HG02678 (cell line): Measurements from ENCODE around the gene GLIPR1.
"Not testable (repeated sequence)": the region's sequence is repeated elsewhere in the genome, so short reads cannot be mapped to it uniquely, and the experiment has no call there.

ENCODE experiments used
- ATAC-seq: cut with Tn5 transposase; IDR thresholded peaks from one replicate; pipeline ENCODE4 v1.9.1; 2021; ENCODE audit warnings: mild to moderate bottlenecking, moderate library complexity; ENCODE audit not compliant: unreplicated experiment

The GLIPR1 gene

GRCh38 chr12:75471902-75472890 lies 8.4 kb upstream of the GLIPR1 start:
- ATAC-seq = peak; percentile 53

DNA sequence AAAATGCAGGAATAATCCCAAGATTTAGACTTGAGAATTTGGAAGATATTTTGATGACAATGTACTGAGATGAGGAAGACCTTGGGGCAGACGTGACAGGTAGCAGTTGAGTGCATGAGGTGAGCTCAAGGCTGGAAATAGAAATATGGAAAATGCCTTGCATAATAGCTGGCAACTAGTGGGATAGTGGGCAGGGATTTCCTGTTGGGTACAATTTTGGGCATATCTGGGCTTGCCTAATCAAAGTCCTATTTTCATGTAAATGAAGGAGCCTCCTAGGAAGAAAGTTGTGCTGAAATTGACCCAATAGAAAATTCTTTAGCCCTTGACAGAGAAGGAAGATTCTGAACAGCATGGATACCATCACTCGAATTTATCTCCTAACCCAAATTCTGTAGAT lies 6.4 kb upstream of the GLIPR1 start:
- no peak for ATAC-seq

DNA sequence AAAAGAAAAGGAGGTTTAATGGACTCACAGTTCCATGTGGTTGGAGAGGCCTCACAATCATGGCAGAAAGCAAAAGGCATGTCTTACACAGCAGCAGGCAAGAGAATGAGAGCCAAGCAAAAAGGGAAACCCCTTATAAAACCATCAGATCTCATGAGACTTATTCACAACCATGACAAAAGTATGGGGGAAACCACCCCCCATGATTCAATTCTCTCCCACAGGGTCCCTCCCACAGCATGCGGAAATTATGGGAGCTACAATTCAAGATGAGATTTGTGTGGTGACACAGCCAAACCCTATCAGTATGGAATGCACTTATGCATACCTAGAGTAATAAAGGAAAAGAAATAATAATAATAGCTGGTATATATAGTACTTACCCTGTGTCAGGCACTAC lies 4.5 kb upstream of the GLIPR1 start:
- ATAC-seq = no peak

GRCh38 chr12:75477137-75477536 lies 3.4 kb upstream of the GLIPR1 start:
- no peak for ATAC-seq

DNA sequence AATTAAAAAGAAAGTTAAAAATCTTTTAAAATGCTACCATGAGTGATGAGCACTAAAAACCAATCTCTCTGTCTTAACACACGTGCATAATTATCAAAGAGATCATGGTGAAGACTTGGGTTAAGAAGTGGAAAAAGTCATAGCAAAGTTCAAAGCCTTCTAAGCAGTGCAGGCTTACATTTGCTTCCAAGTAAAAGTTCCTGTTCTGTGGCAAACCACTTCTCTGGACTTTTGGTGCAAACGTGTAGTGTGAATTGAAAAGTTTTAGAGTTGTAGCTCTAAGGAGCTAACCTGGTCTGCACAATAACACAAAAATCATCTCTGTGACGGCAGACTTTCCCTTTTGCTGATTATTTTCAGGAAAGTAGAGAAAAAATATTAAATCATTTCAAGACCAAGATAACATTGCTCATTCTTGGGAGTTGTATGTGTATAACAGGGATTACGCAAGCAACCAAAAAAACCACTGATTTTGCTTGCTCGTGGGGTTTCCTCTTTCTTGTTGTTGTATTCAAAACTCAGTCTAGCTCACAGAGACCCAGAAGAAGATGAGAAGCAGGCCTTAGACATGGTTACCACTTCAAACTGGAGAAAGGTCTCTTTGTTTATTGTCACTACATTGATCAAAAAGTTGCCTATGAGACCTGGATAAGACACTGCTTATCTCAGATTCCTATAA lies 2.3 kb upstream of the GLIPR1 start:
- ATAC-seq = peak; percentile 25

- ATAC-seq = peak; percentile 30
Measured at GRCh38 chr12:75479963-75480461, 543 bp upstream of the GLIPR1 start.

DNA sequence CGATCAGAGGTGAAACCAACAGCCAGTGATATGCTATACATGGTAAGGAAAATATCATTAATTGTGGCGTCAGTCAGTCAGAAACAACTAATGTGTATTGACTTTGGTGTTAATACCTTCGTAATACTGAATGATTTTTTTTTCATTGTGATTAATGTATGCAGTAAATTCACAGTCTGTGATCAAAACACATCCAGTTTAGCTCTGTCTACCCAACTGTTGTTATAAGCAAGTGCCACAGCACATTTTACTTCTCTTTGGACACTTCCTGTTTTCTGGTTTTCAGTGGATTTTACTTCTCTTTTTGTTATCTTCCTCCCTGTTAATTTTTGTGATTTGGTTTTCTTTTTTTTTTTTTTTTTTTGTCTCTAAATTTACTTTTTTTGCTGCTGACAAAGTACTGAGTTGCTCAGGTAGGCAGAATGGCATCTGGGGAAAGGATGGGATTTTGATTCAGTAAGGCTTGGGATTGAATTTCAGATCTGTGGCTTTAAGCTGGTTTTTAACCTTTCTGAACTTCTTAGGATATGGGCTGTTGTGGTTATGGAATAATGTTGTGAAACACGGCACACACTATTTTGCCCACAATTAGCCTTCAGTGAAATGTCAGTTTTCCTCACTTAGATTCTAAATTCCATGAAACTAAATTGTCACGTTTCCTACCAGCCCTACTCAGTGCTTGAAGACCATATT lies 604 bp downstream of the GLIPR1 start:
- peak; percentile 15 for ATAC-seq

- ATAC-seq = no peak
Measured at GRCh38 chr12:75481774-75482173, 1.2 kb downstream of the GLIPR1 start.

- ATAC-seq = peak; percentile 17
Measured at GRCh38 chr12:75482646-75483045, 2.1 kb downstream of the GLIPR1 start.

GRCh38 chr12:75483431-75483830 lies 2.9 kb downstream of the GLIPR1 start:
- no peak for ATAC-seq

DNA sequence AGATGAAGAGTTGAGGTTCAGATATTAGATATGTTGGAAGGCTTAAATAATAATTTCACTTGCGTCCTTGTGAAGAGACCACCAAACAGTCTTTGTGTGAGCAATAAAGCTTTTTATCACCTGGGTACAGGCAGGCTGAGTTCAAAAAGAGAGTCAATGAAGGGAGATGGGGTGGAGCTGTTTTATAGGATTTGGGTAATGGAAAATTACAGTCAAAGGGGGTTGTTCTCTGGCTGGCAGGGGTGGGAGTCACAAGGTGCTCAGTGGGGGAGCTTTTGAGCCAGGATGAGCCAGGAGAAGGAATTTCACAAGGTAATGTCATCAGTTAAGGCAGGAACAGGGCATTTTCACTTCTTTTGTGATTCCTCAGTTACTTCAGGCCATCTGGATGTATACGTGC lies 3.9 kb downstream of the GLIPR1 start:
- ATAC-seq = not testable (repeated sequence)

GRCh38 chr12:75487308-75487707 lies 6.8 kb downstream of the GLIPR1 start:
- no peak for ATAC-seq

GRCh38 chr12:75488553-75488952 lies 8.0 kb downstream of the GLIPR1 start:
- ATAC-seq = peak; percentile 49

GRCh38 chr12:75489187-75489586 lies 8.6 kb downstream of the GLIPR1 start:
- ATAC-seq = no peak

DNA sequence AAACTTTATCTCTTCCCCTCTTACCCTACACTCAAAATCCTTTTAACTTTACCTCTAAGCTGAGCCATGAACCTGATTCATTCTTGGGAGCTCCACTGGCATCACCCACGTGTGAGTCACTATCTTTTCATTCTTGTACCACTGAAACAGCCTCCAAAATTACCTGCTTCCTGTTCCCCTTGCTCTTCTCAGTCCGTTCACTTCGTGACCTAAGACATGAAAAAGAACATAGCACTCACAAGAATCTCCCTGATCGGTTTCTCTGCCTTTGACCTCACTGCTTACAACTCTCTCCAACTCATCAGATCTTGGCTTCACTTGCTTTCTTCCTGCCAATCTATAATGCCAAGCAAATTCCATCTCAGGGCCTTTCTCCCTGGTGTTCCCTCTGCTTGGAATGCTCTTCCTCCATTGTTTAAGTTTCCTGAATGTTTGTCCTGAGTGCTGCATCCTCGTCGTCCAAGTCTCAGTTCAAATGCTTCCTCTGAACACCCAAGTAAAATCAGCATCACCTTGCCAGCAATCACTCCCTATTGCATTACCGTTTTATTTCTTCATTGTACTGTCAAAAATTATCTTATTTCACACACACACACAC lies 9.2 kb downstream of the GLIPR1 start:
- peak; percentile 50 for ATAC-seq

DNA sequence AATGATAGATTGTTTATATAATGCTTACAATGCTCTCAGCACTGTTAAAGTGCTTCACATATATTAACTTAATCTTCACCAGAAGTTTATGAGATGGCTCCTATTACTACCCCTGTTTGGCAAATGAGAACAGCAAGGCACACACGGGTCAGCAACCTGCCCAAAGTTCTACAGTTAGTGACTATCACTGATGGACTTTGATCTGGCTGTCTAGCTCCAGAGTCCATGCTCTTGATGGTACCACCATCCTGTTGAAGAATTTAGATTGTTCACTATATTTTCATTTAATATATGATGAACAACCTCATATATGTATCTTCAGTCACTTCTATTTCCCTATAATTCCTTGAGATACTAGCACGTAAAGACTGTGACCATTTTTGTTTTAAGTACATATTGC lies 10.6 kb downstream of the GLIPR1 start:
- ATAC-seq = no peak

GRCh38 chr12:75503459-75503858 lies 22.9 kb downstream of the GLIPR1 start:
- no peak for ATAC-seq

DNA sequence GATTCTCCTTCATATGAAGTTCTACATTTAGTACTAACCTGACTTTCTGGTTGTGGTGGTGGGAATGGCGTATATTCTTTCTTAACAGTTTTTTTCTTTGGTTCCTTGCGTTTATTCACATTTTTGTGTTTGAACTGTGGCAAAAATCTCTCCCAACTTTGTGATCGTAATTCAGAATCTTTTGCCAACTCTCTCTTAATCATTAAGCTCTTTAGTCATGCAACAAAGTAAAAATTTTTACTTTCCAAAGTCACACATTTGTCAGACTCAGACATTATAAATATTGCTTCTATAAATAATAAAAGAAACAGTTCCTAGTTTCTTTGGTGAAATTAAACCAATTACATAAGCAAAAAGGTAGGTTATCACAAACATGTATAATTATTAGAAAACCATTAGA lies 23.3 kb downstream of the GLIPR1 start:
- ATAC-seq = no peak

GRCh38 chr12:75505706-75506312 lies 25.3 kb downstream of the GLIPR1 start:
- ATAC-seq = peak; percentile 38

DNA sequence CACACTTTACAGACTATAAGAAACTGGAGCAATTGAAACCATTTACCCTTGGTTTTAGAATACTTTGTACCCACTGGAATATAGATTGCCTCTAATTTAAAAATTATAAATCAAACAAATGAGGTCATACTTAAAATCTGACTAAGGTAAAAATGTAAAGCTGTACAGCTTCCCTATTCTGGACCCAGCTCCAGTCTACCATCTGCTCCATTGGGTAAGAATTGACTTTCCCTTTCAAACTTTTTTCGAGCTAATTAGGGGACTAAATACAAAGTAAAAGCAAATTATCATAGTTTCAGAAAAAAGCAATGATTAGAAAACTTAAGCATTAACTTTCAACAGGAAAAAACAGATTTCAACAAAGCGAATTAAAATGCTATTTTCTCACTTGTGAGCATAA lies 26.5 kb downstream of the GLIPR1 start:
- no peak for ATAC-seq
